ENCODE data around the gene CTCFL.

- TF ChIP-seq, protein P1, sequence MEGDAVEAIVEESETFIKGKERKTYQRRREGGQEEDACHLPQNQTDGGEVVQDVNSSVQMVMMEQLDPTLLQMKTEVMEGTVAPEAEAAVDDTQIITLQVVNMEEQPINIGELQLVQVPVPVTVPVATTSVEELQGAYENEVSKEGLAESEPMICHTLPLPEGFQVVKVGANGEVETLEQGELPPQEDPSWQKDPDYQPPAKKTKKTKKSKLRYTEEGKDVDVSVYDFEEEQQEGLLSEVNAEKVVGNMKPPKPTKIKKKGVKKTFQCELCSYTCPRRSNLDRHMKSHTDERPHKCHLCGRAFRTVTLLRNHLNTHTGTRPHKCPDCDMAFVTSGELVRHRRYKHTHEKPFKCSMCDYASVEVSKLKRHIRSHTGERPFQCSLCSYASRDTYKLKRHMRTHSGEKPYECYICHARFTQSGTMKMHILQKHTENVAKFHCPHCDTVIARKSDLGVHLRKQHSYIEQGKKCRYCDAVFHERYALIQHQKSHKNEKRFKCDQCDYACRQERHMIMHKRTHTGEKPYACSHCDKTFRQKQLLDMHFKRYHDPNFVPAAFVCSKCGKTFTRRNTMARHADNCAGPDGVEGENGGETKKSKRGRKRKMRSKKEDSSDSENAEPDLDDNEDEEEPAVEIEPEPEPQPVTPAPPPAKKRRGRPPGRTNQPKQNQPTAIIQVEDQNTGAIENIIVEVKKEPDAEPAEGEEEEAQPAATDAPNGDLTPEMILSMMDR (IDR thresholded peaks at IDR 0.05): no peak
- TF ChIP-seq POLR2A (IDR thresholded peaks at IDR 0.05): no peak
These were observed 56.2 kb downstream of the CTCFL start for GRCh38 chr20:57468523-57469417.
